ENCODE data around the gene PLA2G2D. TPM values are rescaled to one million over a fixed set of nuclear protein-coding genes. Genes with fewer than 3 reads are reported as not detected.

PLA2G2D gene
- total and polyA plus RNA-seq, 2 experiments from 2014 or later: not detected

GRCh38 chr1:20068722-20069121 is 50.6 kb downstream of the PLA2G2D start:
- peaks cover under 1% of the 10 kb centered on the region; the same call in 1 of the 3 replicates for H3K4me1 Mint-ChIP-seq
- no peaks in the 10 kb centered on the region; the same call in 1 of the 2 replicates for H3K36me3 ChIP-seq (ENCODE audit: insufficient read depth)
- no peaks in the 10 kb centered on the region for H3F3A ChIP-seq (replicated peaks; ENCODE audit: low read depth)
- DNase-seq (ENCODE audit: low spot score) (no peak), ATAC-seq (no peak)
- no peak for TF ChIP-seq ZNF462 (CRISPR knock-in tag; IDR thresholded peaks at IDR 0.05)
- TF ChIP-seq POLR2AphosphoS5 (IDR thresholded peaks at IDR 0.05; ENCODE audit: low read depth): no peak
- TF ChIP-seq JUNB (IDR thresholded peaks at IDR 0.05; ENCODE audit: unreplicated experiment): no peak
- TF ChIP-seq NANOG (IDR thresholded peaks at IDR 0.05; ENCODE audit: borderline replicate concordance): no peak
- no peaks in the 10 kb centered on the region for H3K36me3 Mint-ChIP-seq (ENCODE audit: low read depth)
- H3K27me3 Mint-ChIP-seq (ENCODE audit: insufficient read depth, low read depth, poor library complexity): peaks cover 6% of the 10 kb centered on the region
- no peak overlapping the region for H3K27ac ChIP-seq (ENCODE audit: low read depth)
- H3K27ac Mint-ChIP-seq: no peak overlapping the region
- H3K4me2 ChIP-seq: no peak overlapping the region
- no peak overlapping the region for H3K4me3 Mint-ChIP-seq
- no peaks in the 10 kb centered on the region for H3K27me3 ChIP-seq (ENCODE audit: insufficient read depth)
- H3K9me3 Mint-ChIP-seq: no peaks in the 10 kb centered on the region
- H4K20me1 ChIP-seq (replicated peaks; ENCODE audit: insufficient read depth): no peaks in the 10 kb centered on the region
- H3K4me3 ChIP-seq: no peak overlapping the region
- no peaks in the 10 kb centered on the region for H3K9me2 ChIP-seq (ENCODE audit: insufficient read depth)
- no peak overlapping the region for H2AFZ ChIP-seq
- H3K4me1 ChIP-seq (ENCODE audit: insufficient read depth): no peaks in the 10 kb centered on the region
- H3K79me2 ChIP-seq (replicated peaks; ENCODE audit: insufficient read depth): no peaks in the 10 kb centered on the region

GRCh38 chr1:20063861-20064292 is 55.5 kb downstream of the PLA2G2D start:
- ATAC-seq (no peak), DNase-seq (ENCODE audit: low spot score) (no peak)
- no peaks in the 10 kb centered on the region for H4K20me1 ChIP-seq (replicated peaks; ENCODE audit: insufficient read depth)

More at GRCh38 chr1:20063861-20064292, 55.5 kb downstream of the PLA2G2D start:
- Mint-ChIP-seq H3K4me3 (no peak overlapping the region), H3K27me3 (ENCODE audit: insufficient read depth, low read depth, poor library complexity) (no peaks in the 10 kb centered on the region), H3K4me1 (no peaks in the 10 kb centered on the region), H3K27ac (no peak overlapping the region), H3K9me3 (peaks cover 5% of the 10 kb centered on the region; the same call in 1 of the 3 replicates), H3K36me3 (ENCODE audit: low read depth) (no peaks in the 10 kb centered on the region)
- Histone ChIP-seq H3K27ac (ENCODE audit: low read depth) (no peak overlapping the region), H3K79me2 (replicated peaks; ENCODE audit: insufficient read depth) (no peaks in the 10 kb centered on the region), H3K4me1 (ENCODE audit: insufficient read depth) (no peaks in the 10 kb centered on the region), H3K9me2 (ENCODE audit: insufficient read depth) (peaks cover 3% of the 10 kb centered on the region; the same call in 1 of the 2 replicates), H3K36me3 (ENCODE audit: insufficient read depth) (no peaks in the 10 kb centered on the region), H3K4me2 (no peak overlapping the region), H2AFZ (no peak overlapping the region), H3K27me3 (ENCODE audit: insufficient read depth) (no peaks in the 10 kb centered on the region), H3K4me3 (no peak overlapping the region), H3F3A (replicated peaks; ENCODE audit: low read depth) (no peaks in the 10 kb centered on the region)
- no peak for TF ChIP-seq ZNF331 (CRISPR knock-in tag; IDR thresholded peaks at IDR 0.05; ENCODE audit: low read depth)
- TF ChIP-seq CTCF (conservative IDR thresholded peaks at IDR 0.05; ENCODE audit: low read depth in 2 of 2): no peak
- TF ChIP-seq STAT1 (IDR thresholded peaks at IDR 0.05; ENCODE audit: unreplicated experiment): no peak
- no peak for TF ChIP-seq ETS1 (IDR thresholded peaks at IDR 0.05)

Measured in GM23338 (cell line).